GM23248 (cell line): ENCODE results near the gene OPRL1. TPM values are rescaled to one million over a fixed set of nuclear protein-coding genes. Genes with fewer than 3 reads are reported as not detected.

Source experiments
- DNase-seq: peaks from one replicate; pipeline ENCODE4 v3.0.0-alpha.2; 2015
- H2AFZ ChIP-seq: fragments of 200-600 bp; sonication (generic); 2 replicates; pipeline ENCODE4 v1.6.1; 2016; ENCODE audit warnings: antibody characterized with exemption
- H3F3A ChIP-seq: fragments of 200-600 bp; sonication (generic); 2 replicates; pipeline ENCODE4 v1.6.1; 2016; ENCODE audit warnings: mild to moderate bottlenecking, antibody characterized with exemption, mixed run types; ENCODE audit not compliant: insufficient read depth
- H3K27ac ChIP-seq: fragments of 200-600 bp; sonication (generic); 2 replicates; pipeline ENCODE4 v1.5.1; 2016; ENCODE audit warnings: mild to moderate bottlenecking
- H3K27me3 ChIP-seq: fragments of 200-600 bp; sonication (generic); replicated peaks from 2 replicates; pipeline ENCODE4 v1.6.1; 2016; ENCODE audit warnings: mild to moderate bottlenecking; ENCODE audit not compliant: insufficient read depth
- H3K36me3 ChIP-seq: fragments of 200-600 bp; sonication (generic); 2 replicates; pipeline ENCODE4 v1.6.1; 2016; ENCODE audit warnings: low read depth, mild to moderate bottlenecking
- H3K4me1 ChIP-seq: fragments of 200-600 bp; sonication (generic); 2 replicates; pipeline ENCODE4 v1.6.1; 2016; ENCODE audit warnings: mild to moderate bottlenecking; ENCODE audit not compliant: insufficient read depth
- H3K4me2 ChIP-seq: fragments of 200-600 bp; sonication (generic); one replicate; pipeline ENCODE4 v1.6.1; 2016; ENCODE audit warnings: mild to moderate bottlenecking; ENCODE audit not compliant: unreplicated experiment
- H3K4me3 ChIP-seq: fragments of 200-600 bp; sonication (generic); 2 replicates; pipeline ENCODE4 v1.5.1; 2016; ENCODE audit warnings: mild to moderate bottlenecking
- H3K79me2 ChIP-seq: fragments of 200-600 bp; sonication (generic); 2 replicates; pipeline ENCODE4 v1.6.1; 2016; ENCODE audit warnings: mild to moderate bottlenecking; ENCODE audit not compliant: insufficient read depth
- H3K9ac ChIP-seq: fragments of 200-600 bp; sonication (generic); 2 replicates; pipeline ENCODE4 v1.6.1; 2016; ENCODE audit warnings: mild to moderate bottlenecking
- H3K9me2 ChIP-seq: fragments of 200-600 bp; sonication (generic); 2 replicates; pipeline ENCODE4 v1.6.1; 2016; ENCODE audit warnings: mixed run types, mild to moderate bottlenecking, moderate library complexity; ENCODE audit not compliant: insufficient read depth
- H3K9me3 ChIP-seq: fragments of 200-600 bp; sonication (generic); one replicate; pipeline ENCODE4 v1.6.1; 2017; ENCODE audit warnings: low read depth
- H4K20me1 ChIP-seq: fragments of 200-600 bp; sonication (generic); 2 replicates; pipeline ENCODE4 v1.6.0; 2016; ENCODE audit not compliant: insufficient read depth
- EZH2 ChIP-seq: fragments of 200-600 bp; sonication (generic); IDR thresholded peaks from 2 replicates; pipeline ENCODE4 v1.6.1; 2018; ENCODE audit warnings: antibody characterized with exemption, mild to moderate bottlenecking; ENCODE audit not compliant: insufficient read depth, poor library complexity, severe bottlenecking
- EZH2phosphoT487 ChIP-seq: fragments of 200-600 bp; sonication (generic); IDR thresholded peaks from 2 replicates; pipeline ENCODE4 v1.6.1; 2018; ENCODE audit warnings: antibody characterized with exemption, moderate library complexity, mild to moderate bottlenecking, low read depth; ENCODE audit not compliant: insufficient read depth
- WGBS, 2 experiments: methylation state at CpG; one replicate each; pipeline ENCODE4 v1.1.6; 2015 to 2017; ENCODE audit warnings: low lambda C conversion rate in 2 of 2, low coverage in 1 of 2; ENCODE audit errors: missing lambda C conversion rate in 2 of 2; 5-methylcytosine and 5-hydroxymethylcytosine counted together
- in situ Hi-C: fragments of 300-500 bp; cut with MboI; formaldehyde crosslinking; loops from 2 replicates; pipeline ENCODE4 v1.15.0; 2020
- polyA plus RNA-seq: library from polyadenylated mRNA; unstranded; fragments of >200 nt; fragmentation: Nextera tagmentation; extraction: Ambion mirVana; gene quantifications from 2 replicates; pipeline ENCODE4 v1.2.1, GENCODE V29; 2016
- total RNA-seq: library from RNA; depleted of rRNA; stranded (reverse); fragments of >200 nt; shearing (Covaris generic); gene quantifications from 2 replicates; pipeline ENCODE4 v1.2.3, GENCODE V29; 2014

Gene OPRL1
- total and polyA plus RNA-seq, 2 experiments from 2014 or later = 0.35 to 0.86 TPM

GRCh38 chr20:64057628-64058498, 22.0 kb upstream of the OPRL1 start:
- H3K79me2 ChIP-seq = no peaks in the 10 kb centered on the region
- WGBS, 2 experiments = 27 to 30% methylated on average over 28 to 33 of the region's 33 CpGs
- H3K4me1 ChIP-seq = 0 out of 2 replicates have a peak, but pooled peaks cover 5% of the 10 kb centered on the region
- no peak overlapping the region for H2AFZ ChIP-seq
- no peak overlapping the region for H3K4me3 ChIP-seq
- no peaks in the 10 kb centered on the region for H3K9me3 ChIP-seq
- H3K4me2 ChIP-seq = no peak overlapping the region
- no peak overlapping the region for H3K9ac ChIP-seq
- in situ Hi-C loops = no loop called here
- TF ChIP-seq EZH2 (no peak), EZH2phosphoT487 (no peak)
- no peaks in the 10 kb centered on the region for H3K27me3 ChIP-seq
- peak; percentile 69 for DNase-seq
- H4K20me1 ChIP-seq = no peaks in the 10 kb centered on the region
- H3K36me3 ChIP-seq = no peaks in the 10 kb centered on the region
- H3K9me2 ChIP-seq = no peaks in the 10 kb centered on the region
- H3K27ac ChIP-seq = no peak overlapping the region
- no peaks in the 10 kb centered on the region for H3F3A ChIP-seq

- Histone ChIP-seq H3K4me3 (no peak overlapping the region), H3K4me1 (0 out of 2 replicates have a peak, but pooled peaks cover 5% of the 10 kb centered on the region), H3K36me3 (no peaks in the 10 kb centered on the region), H3K79me2 (0 out of 2 replicates have a peak, but pooled peaks cover 3% of the 10 kb centered on the region), H3K9ac (no peak overlapping the region), H3K9me2 (no peaks in the 10 kb centered on the region), H3K27ac (no peak overlapping the region), H3K27me3 (no peaks in the 10 kb centered on the region), H2AFZ (no peak overlapping the region), H4K20me1 (no peaks in the 10 kb centered on the region), H3K4me2 (no peak overlapping the region), H3F3A (no peaks in the 10 kb centered on the region), H3K9me3 (no peaks in the 10 kb centered on the region)
- no peak for TF ChIP-seq EZH2
- no peak for TF ChIP-seq EZH2phosphoT487
- 76 to 80% methylated on average over 12 of the region's 12 CpGs for WGBS, 2 experiments
- in situ Hi-C loops = no loop called here
- no peak for DNase-seq
Measured at GRCh38 chr20:64058536-64058935, 21.3 kb upstream of the OPRL1 start.

GRCh38 chr20:64062276-64062595, 17.6 kb upstream of the OPRL1 start:
- H3K4me2 ChIP-seq = peak overlapping the region; percentile 94
- no peaks in the 10 kb centered on the region for H4K20me1 ChIP-seq
- 14 to 21% methylated on average over 5 of the region's 5 CpGs for WGBS, 2 experiments
- DNase-seq = peak; percentile 26
- H2AFZ ChIP-seq = peak overlapping the region; percentile 91
- H3K27me3 ChIP-seq = no peaks in the 10 kb centered on the region
- peak overlapping the region; percentile 89 for H3K4me3 ChIP-seq
- no peaks in the 10 kb centered on the region for H3K36me3 ChIP-seq
- peaks cover 27% of the 10 kb centered on the region for H3K4me1 ChIP-seq
- in situ Hi-C loops = no loop called here
- TF ChIP-seq EZH2 (no peak), EZH2phosphoT487 (no peak)
- H3K9me2 ChIP-seq = no peaks in the 10 kb centered on the region
- 0 out of 2 replicates have a peak, but pooled peaks cover 8% of the 10 kb centered on the region for H3K79me2 ChIP-seq
- H3K9ac ChIP-seq = peak overlapping the region; percentile 96
- H3F3A ChIP-seq = 0 out of 2 replicates have a peak, but pooled peaks cover 3% of the 10 kb centered on the region
- H3K27ac ChIP-seq = peak overlapping the region; percentile 79
- H3K9me3 ChIP-seq = no peaks in the 10 kb centered on the region

- Histone ChIP-seq H4K20me1 (no peaks in the 10 kb centered on the region), H2AFZ (peak within 1 kb of the TSS; percentile 91), H3K27ac (peak within 1 kb of the TSS; percentile 79), H3K4me2 (peak within 1 kb of the TSS; percentile 94), H3K36me3 (no peaks in the 10 kb centered on the region), H3K9me2 (no peaks in the 10 kb centered on the region), H3K4me1 (peaks cover 27% of the 10 kb centered on the region), H3K9me3 (no peaks in the 10 kb centered on the region), H3K79me2 (0 out of 2 replicates have a peak, but pooled peaks cover 8% of the 10 kb centered on the region), H3F3A (0 out of 2 replicates have a peak, but pooled peaks cover 3% of the 10 kb centered on the region), H3K4me3 (peak within 1 kb of the TSS; percentile 89), H3K27me3 (no peaks in the 10 kb centered on the region), H3K9ac (peak within 1 kb of the TSS; percentile 96)
- in situ Hi-C loops = no loop called here
- DNase-seq = peak; percentile 99
- TF ChIP-seq EZH2 = no peak
- no peak for TF ChIP-seq EZH2phosphoT487
- 2 to 3% methylated on average over 56 to 76 of the region's 85 CpGs for WGBS, 2 experiments
Measured at GRCh38 chr20:64062596-64063388, 17.1 kb upstream of the OPRL1 start, which contains the start of gene TCEA2. TSS of gene TCEA2 (plus strand) at chr20:64063198. CDS start at chr20:64063313, 115 bp downstream.
